Endothelial cell of umbilical vein (primary cell): ENCODE results near the gene C1orf198. TPM values are rescaled to one million over a fixed set of nuclear protein-coding genes. Genes with fewer than 3 reads are reported as not detected.

Experiments used
- BruUV-seq: library from RNA; stranded (reverse); fragments of 400-500 nt; replicated peaks from 2 replicates; lab custom pipeline; 2021; lab: Mats Ljungman, UMichigan
- CTCF ChIA-PET: fragments of 300-600, 350-600 bp; sonication (Branson Sonifier 250); formaldehyde crosslinking; loops from one replicate; lab custom pipeline; 2021; ENCODE audit warnings: antibody characterized with exemption, inconsistent platforms; lab: Charles Lee
- POLR2A ChIA-PET: fragments of 300-600, 350-600 bp; sonication (Branson Sonifier 250); formaldehyde crosslinking; loops from one replicate; lab custom pipeline; 2021; ENCODE audit warnings: antibody characterized with exemption, inconsistent platforms; lab: Charles Lee
- DNase-seq: peaks from one replicate; pipeline ENCODE4 v3.0.0-alpha.2; 2011; ENCODE audit warnings: low read depth, low spot score
- FAIRE-seq: peaks from 2 replicates; lab custom pipeline; 2011; peaks lifted over from hg19 to GRCh38; lab: Jason Lieb, UNC
- H2AFZ ChIP-seq: 2 replicates; pipeline ENCODE4 v1.6.0; 2012; ENCODE audit warnings: low read depth, low read length, control low read depth, inconsistent platforms
- H3K27ac ChIP-seq: 2 replicates; pipeline ENCODE4 v1.5.1; 2011; ENCODE audit warnings: low read depth, mild to moderate bottlenecking, control low read depth, low read length, moderate library complexity; ENCODE audit not compliant: insufficient read depth
- H3K27me3 ChIP-seq, 2 experiments: 2 replicates each; pipeline versions ENCODE4 v1.6.0 to v1.6.1; 2011; ENCODE audit warnings: low read length in 2 of 2, mixed read lengths in 1 of 2; ENCODE audit not compliant: control insufficient read depth in 2 of 2, insufficient read depth in 2 of 2
- H3K36me3 ChIP-seq, 2 experiments: 2 replicates in 1 of 2; 3 replicates in 1 of 2; pipeline ENCODE4 v1.5.1; 2011; ENCODE audit warnings: low read length in 2 of 2, mild to moderate bottlenecking in 1 of 2, moderate library complexity in 1 of 2; ENCODE audit not compliant: control insufficient read depth in 2 of 2, insufficient read depth in 2 of 2; ENCODE audit errors: extremely low read depth in 1 of 2
- H3K4me1 ChIP-seq: 3 replicates; pipeline ENCODE4 v1.5.1; 2011; ENCODE audit warnings: mild to moderate bottlenecking, low read length; ENCODE audit not compliant: control insufficient read depth, insufficient read depth; ENCODE audit errors: extremely low read depth
- H3K4me2 ChIP-seq: 2 replicates; pipeline ENCODE4 v1.6.1; 2011; ENCODE audit warnings: low read length, control low read depth, mixed read lengths; ENCODE audit not compliant: insufficient read depth
- H3K4me3 ChIP-seq, 3 experiments: fragments of 200-600 bp in 1 of 3; sonication (generic), shearing (Covaris generic) in 1 of 3; replicated peaks in 1 of 3; 2 replicates each; pipeline ENCODE4 v1.5.1; 2011 to 2016; ENCODE audit warnings: control low read depth in 3 of 3, low read length in 3 of 3, mild to moderate bottlenecking in 2 of 3, inconsistent platforms in 1 of 3, low read depth in 1 of 3, moderate library complexity in 1 of 3; ENCODE audit not compliant: insufficient read depth in 1 of 3
- H3K79me2 ChIP-seq: 2 replicates; pipeline ENCODE4 v1.6.0; 2012; ENCODE audit warnings: low read length, inconsistent platforms; ENCODE audit not compliant: control insufficient read depth, insufficient read depth
- H3K9ac ChIP-seq: replicated peaks from 2 replicates; pipeline ENCODE3; 2011; ENCODE audit warnings: low read length, control low read depth; ENCODE audit not compliant: insufficient read depth; ENCODE audit errors: extremely low read depth
- H3K9me1 ChIP-seq: replicated peaks from 3 replicates; pipeline ENCODE4 v1.6.0; 2011; ENCODE audit warnings: mild to moderate bottlenecking, low read length; ENCODE audit not compliant: control insufficient read depth, insufficient read depth; ENCODE audit errors: extremely low read depth
- H3K9me3 ChIP-seq: replicated peaks from 2 replicates; pipeline ENCODE4 v1.5.1; 2012; ENCODE audit warnings: low read length, inconsistent platforms; ENCODE audit not compliant: control insufficient read depth, insufficient read depth
- H4K20me1 ChIP-seq: replicated peaks from 2 replicates; pipeline ENCODE3; 2011; ENCODE audit warnings: mild to moderate bottlenecking, low read length; ENCODE audit not compliant: control insufficient read depth, insufficient read depth; ENCODE audit errors: extremely low read depth
- EZH2 ChIP-seq: IDR thresholded peaks from 2 replicates; pipeline ENCODE4 v1.6.1; 2012; ENCODE audit warnings: borderline replicate concordance, low read depth, mild to moderate bottlenecking, moderate library complexity, low read length, inconsistent platforms; ENCODE audit not compliant: severe bottlenecking
- FOS ChIP-seq: IDR thresholded peaks from 2 replicates; pipeline ENCODE4 v1.6.1; 2011; ENCODE audit warnings: mild to moderate bottlenecking, low read length, moderate library complexity, borderline replicate concordance; ENCODE audit not compliant: insufficient read depth
- GATA2 ChIP-seq: IDR thresholded peaks from 2 replicates; pipeline ENCODE4 v1.7.0; 2011; ENCODE audit warnings: low read depth, mild to moderate bottlenecking, moderate library complexity, mixed read lengths, low read length; ENCODE audit not compliant: insufficient read length, insufficient read depth
- JUN ChIP-seq: IDR thresholded peaks from 2 replicates; pipeline ENCODE4 v1.6.1; 2011; ENCODE audit warnings: borderline replicate concordance, low read depth; ENCODE audit not compliant: insufficient read length, insufficient read depth
- MYC ChIP-seq: IDR thresholded peaks from one replicate; pipeline ENCODE4 v1.6.1; 2011; ENCODE audit warnings: mild to moderate bottlenecking, low read depth, low read length
- POLR2A ChIP-seq: IDR thresholded peaks from 2 replicates; pipeline ENCODE4 v1.6.1; 2012; ENCODE audit warnings: low read depth, mild to moderate bottlenecking, control low read depth, low read length
- POLR2AphosphoS5 ChIP-seq: IDR thresholded peaks from 2 replicates; pipeline ENCODE4 v1.6.1; 2012; ENCODE audit warnings: low read depth, mild to moderate bottlenecking, control low read depth, low read length, moderate library complexity; ENCODE audit not compliant: insufficient read depth
- dilution Hi-C: fragments of 300-500 bp; cut with MboI; formaldehyde crosslinking; loops from one replicate; pipeline ENCODE4 v1.15.0; 2019; ENCODE audit warnings: low sequenced_read_pairs; ENCODE audit not compliant: extremely low pct_ligation_motif_present
- intact Hi-C: fragments of 100-400 bp; cut with micrococcal nuclease; formaldehyde crosslinking; loops from one replicate; pipeline ENCODE4 v1.10.0; 2022
- polyA plus RNA-seq, 4 experiments: library from polyadenylated mRNA; depleted of rRNA in 3 of 4; stranded (reverse) in 3 of 4; unstranded in 1 of 4; fragments of >200 nt; gene quantifications; 2 replicates each; pipeline versions ENCODE4 v1.2.1 to v1.2.3, GENCODE V29; 2011 to 2012; ENCODE audit warnings: missing spikeins in 1 of 4
- total RNA-seq: library from RNA; stranded (reverse); gene quantifications from 2 replicates; pipeline ENCODE4 v1.2.3, GENCODE V29; 2021
- TF ChIP-seq, protein P1 (sequence below): IDR thresholded peaks from 2 replicates; pipeline ENCODE4 v1.6.1; 2011; ENCODE audit not compliant: insufficient read depth, insufficient read length
- TF ChIP-seq, protein P2 (sequence below), 2 donors: IDR thresholded peaks; 1 replicate in 1 of 2; 2 replicates in 1 of 2; pipeline ENCODE4 v1.5.1; 2011; ENCODE audit warnings: low read length in 2 of 2, mild to moderate bottlenecking in 2 of 2, moderate library complexity in 2 of 2, control low read depth in 1 of 2, inconsistent platforms in 1 of 2, low read depth in 1 of 2; ENCODE audit not compliant: insufficient read depth in 1 of 2; ENCODE audit errors: extremely low read depth in 1 of 2

The C1orf198 gene
- total and polyA plus RNA-seq, 2 donors (not counting 3 experiments of a cell fraction or from before 2014, with no cell fraction given): 21.2 to 29.2 TPM

DNA sequence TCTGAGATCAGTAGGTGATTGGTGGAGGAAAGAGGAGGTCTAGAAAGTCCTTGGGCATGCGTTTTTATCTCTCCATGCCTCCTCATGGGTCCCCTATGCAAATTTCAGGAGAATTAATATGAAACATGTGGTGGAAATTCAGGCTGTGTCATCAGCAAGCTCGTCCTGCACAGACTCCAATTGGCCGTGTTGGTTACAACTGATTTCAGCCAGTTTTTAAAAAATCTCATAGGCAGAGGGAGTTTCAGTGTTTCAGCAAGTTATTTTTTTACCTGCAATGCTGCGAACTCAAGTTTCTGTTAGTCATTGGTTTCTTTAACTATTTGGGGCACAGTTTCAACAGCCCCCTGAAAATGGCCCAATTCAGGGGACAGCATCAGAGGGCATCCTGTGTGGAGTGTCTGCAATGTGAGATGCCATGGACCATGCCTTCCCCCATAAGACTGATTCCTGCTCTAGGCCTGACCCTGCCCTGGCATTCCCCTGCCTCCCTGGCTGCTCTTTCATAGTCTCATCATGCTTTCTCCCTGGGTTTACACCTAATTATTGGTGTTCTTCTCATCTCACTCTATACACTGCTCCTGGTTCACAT, 59.9 kb downstream of the C1orf198 start:
- H3K4me2 ChIP-seq: no peak overlapping the region
- no peak overlapping the region for H3K27ac ChIP-seq
- dilution Hi-C loops (no loop called here), intact Hi-C loops (no loop called here)
- no peak overlapping the region for H3K4me3 ChIP-seq
- H3K4me1 ChIP-seq: no peaks in the 10 kb centered on the region
- FAIRE-seq (no peak), DNase-seq (no peak)
- ChIA-PET POLR2A (no interaction called here), CTCF (interaction anchor here (1.0 kb wide), 1 partner anchor 9 kb away, joined by 4 read pairs; no protein-coding TSS in a partner anchor)
- BruUV-seq: no TSS peak
- no peaks in the 10 kb centered on the region for H3K27me3 ChIP-seq
- H2AFZ ChIP-seq: no peak overlapping the region
- no peak for TF ChIP-seq MYC
- TF ChIP-seq EZH2: no peak
- no peak for TF ChIP-seq POLR2AphosphoS5
- TF ChIP-seq, protein P1, sequence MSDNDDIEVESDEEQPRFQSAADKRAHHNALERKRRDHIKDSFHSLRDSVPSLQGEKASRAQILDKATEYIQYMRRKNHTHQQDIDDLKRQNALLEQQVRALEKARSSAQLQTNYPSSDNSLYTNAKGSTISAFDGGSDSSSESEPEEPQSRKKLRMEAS: no peak
- TF ChIP-seq, protein P2, sequence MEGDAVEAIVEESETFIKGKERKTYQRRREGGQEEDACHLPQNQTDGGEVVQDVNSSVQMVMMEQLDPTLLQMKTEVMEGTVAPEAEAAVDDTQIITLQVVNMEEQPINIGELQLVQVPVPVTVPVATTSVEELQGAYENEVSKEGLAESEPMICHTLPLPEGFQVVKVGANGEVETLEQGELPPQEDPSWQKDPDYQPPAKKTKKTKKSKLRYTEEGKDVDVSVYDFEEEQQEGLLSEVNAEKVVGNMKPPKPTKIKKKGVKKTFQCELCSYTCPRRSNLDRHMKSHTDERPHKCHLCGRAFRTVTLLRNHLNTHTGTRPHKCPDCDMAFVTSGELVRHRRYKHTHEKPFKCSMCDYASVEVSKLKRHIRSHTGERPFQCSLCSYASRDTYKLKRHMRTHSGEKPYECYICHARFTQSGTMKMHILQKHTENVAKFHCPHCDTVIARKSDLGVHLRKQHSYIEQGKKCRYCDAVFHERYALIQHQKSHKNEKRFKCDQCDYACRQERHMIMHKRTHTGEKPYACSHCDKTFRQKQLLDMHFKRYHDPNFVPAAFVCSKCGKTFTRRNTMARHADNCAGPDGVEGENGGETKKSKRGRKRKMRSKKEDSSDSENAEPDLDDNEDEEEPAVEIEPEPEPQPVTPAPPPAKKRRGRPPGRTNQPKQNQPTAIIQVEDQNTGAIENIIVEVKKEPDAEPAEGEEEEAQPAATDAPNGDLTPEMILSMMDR (IDR thresholded peaks at IDR 0.05; ENCODE audit: extremely low read depth in 1 of 2, insufficient read depth in 1 of 2, low read depth in 1 of 2, low read length in 2 of 2): no peak
- TF ChIP-seq JUN: no peak
- TF ChIP-seq FOS: no peak
- TF ChIP-seq POLR2A: no peak
- no peak for TF ChIP-seq GATA2
- H4K20me1 ChIP-seq: no peaks in the 10 kb centered on the region
- H3K9ac ChIP-seq: no peak overlapping the region
- no peaks in the 10 kb centered on the region for H3K36me3 ChIP-seq
- no peaks in the 10 kb centered on the region for H3K9me1 ChIP-seq
- H3K9me3 ChIP-seq: no peaks in the 10 kb centered on the region
- no peaks in the 10 kb centered on the region for H3K79me2 ChIP-seq
